Fibroblast of lung (primary cell): ENCODE data around the gene C3orf70. TPM values are rescaled to one million over a fixed set of nuclear protein-coding genes. Genes with fewer than 3 reads are reported as not detected.
A peak's percentile ranks its signal among the peaks of the same experiment; 100 is the strongest.

Experiments used
- DNase-seq, 2 donors: peaks; one replicate each; pipeline versions ENCODE4 v3.0.0 to v3.0.0-alpha.2; 2010; ENCODE audit warnings: low read depth in 2 of 2
- H2AFZ ChIP-seq: 2 replicates; pipeline ENCODE4 v1.5.1; 2012; ENCODE audit warnings: low read length, control low read depth, inconsistent platforms
- H3K27ac ChIP-seq: 2 replicates; pipeline ENCODE4 v1.5.1; 2011; ENCODE audit warnings: low read length, control low read depth; ENCODE audit not compliant: insufficient read depth
- H3K27me3 ChIP-seq: 2 replicates; pipeline ENCODE4 v1.5.1; 2011; ENCODE audit warnings: mild to moderate bottlenecking, low read length; ENCODE audit not compliant: control insufficient read depth, insufficient read depth
- H3K36me3 ChIP-seq: 2 replicates; pipeline ENCODE4 v1.5.1; 2011; ENCODE audit warnings: low read length; ENCODE audit not compliant: control insufficient read depth, insufficient read depth
- H3K4me1 ChIP-seq: 2 replicates; pipeline ENCODE4 v1.5.1; 2011; ENCODE audit warnings: low read length; ENCODE audit not compliant: control insufficient read depth, insufficient read depth; ENCODE audit errors: extremely low read depth
- H3K4me2 ChIP-seq: 2 replicates; pipeline ENCODE4 v1.5.1; 2011; ENCODE audit warnings: low read length, control low read depth; ENCODE audit not compliant: insufficient read depth; ENCODE audit errors: extremely low read depth
- H3K4me3 ChIP-seq, 4 experiments: fragments of 200-600 bp in 1 of 4; sonication (generic) in 1 of 4; replicated peaks in 1 of 4; 2 replicates each; pipeline ENCODE4 v1.5.1; 2011 to 2016; ENCODE audit warnings: low read length in 4 of 4, low read depth in 3 of 4, mild to moderate bottlenecking in 3 of 4, control low read depth in 2 of 4, inconsistent platforms in 1 of 4, mixed read lengths in 1 of 4; ENCODE audit not compliant: insufficient read depth in 1 of 4; ENCODE audit errors: control extremely low read depth in 1 of 4
- H3K79me2 ChIP-seq: 2 replicates; pipeline ENCODE4 v1.5.1; 2012; ENCODE audit warnings: mild to moderate bottlenecking, low read length, inconsistent platforms; ENCODE audit not compliant: control insufficient read depth, insufficient read depth
- H3K9ac ChIP-seq: 2 replicates; pipeline ENCODE4 v1.5.1; 2011; ENCODE audit warnings: mild to moderate bottlenecking, low read length, control low read depth; ENCODE audit not compliant: insufficient read depth
- H3K9me3 ChIP-seq: 2 replicates; pipeline ENCODE4 v1.5.1; 2012; ENCODE audit warnings: low read depth, low read length; ENCODE audit not compliant: control insufficient read depth, insufficient read depth
- H4K20me1 ChIP-seq: 2 replicates; pipeline ENCODE4 v1.5.1; 2011; ENCODE audit warnings: low read length; ENCODE audit not compliant: control insufficient read depth, insufficient read depth; ENCODE audit errors: extremely low read depth
- EZH2 ChIP-seq: IDR thresholded peaks from 2 replicates; pipeline ENCODE4 v1.5.1; 2012; ENCODE audit warnings: low read length, control low read depth, mild to moderate bottlenecking; ENCODE audit errors: missing control alignments
- polyA plus RNA-seq, 2 donors: library from polyadenylated mRNA; depleted of rRNA in 1 of 2; stranded (reverse) in 1 of 2; unstranded in 1 of 2; fragments of >200 nt; gene quantifications; 2 replicates each; pipeline ENCODE4 v1.2.1, GENCODE V29; 2011 to 2012; ENCODE audit warnings: missing spikeins in 1 of 2
- total RNA-seq: library from RNA; depleted of rRNA; stranded (reverse); fragments of >200 nt; gene quantifications from 2 replicates; pipeline ENCODE4 v1.2.1, GENCODE V29; 2014
- TF ChIP-seq, protein P1 (sequence below), 2 donors: IDR thresholded peaks in 1 of 2; conservative IDR thresholded peaks in 1 of 2; 1 replicate in 1 of 2; 2 replicates in 1 of 2; pipeline ENCODE4 v1.5.1; 2011 to 2012; ENCODE audit warnings: low read length in 2 of 2, control low read depth in 1 of 2, inconsistent platforms in 1 of 2, low read depth in 1 of 2, mild to moderate bottlenecking in 1 of 2

C3orf70 gene
- total and polyA plus RNA-seq, 2 donors (not counting 1 experiment from before 2014, with no cell fraction given), result 0.33 to 4.7 TPM

DNA sequence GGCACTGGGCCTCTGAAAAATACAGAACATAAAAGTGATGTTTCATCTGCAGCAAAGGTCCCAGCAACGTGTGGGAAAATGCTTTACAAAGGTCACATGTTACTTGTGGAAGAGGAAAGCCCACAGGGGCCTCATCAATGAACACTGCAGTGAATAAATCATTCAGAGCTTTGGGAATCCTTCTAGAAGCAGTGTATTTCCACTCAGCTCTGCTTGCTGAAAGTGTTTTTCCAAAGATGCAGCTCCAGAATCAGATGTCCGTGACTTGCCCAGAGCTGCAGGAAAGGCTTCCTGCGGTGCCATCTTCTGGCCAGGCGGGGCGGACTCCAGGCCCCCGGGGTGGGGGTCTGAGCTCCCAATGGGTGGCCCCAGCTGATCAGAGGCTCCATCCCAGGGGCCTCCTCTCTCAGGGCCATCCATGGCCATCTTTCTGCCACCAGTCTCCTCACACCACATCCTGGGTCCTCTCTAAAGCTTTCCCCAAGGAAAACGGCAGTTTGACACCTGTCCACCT, 81.5 kb downstream of the C3orf70 start:
- Histone ChIP-seq H3K27me3 (no peaks in the 10 kb centered on the region), H3K4me3 (no peak overlapping the region), H3K4me2 (no peak overlapping the region), H2AFZ (no peak overlapping the region), H3K4me1 (no peaks in the 10 kb centered on the region), H4K20me1 (no peaks in the 10 kb centered on the region), H3K9ac (no peak overlapping the region), H3K9me3 (no peaks in the 10 kb centered on the region), H3K36me3 (no peaks in the 10 kb centered on the region), H3K79me2 (no peaks in the 10 kb centered on the region), H3K27ac (no peak overlapping the region)
- DNase-seq, result no peak
- TF ChIP-seq EZH2, result no peak
- TF ChIP-seq, protein P1, sequence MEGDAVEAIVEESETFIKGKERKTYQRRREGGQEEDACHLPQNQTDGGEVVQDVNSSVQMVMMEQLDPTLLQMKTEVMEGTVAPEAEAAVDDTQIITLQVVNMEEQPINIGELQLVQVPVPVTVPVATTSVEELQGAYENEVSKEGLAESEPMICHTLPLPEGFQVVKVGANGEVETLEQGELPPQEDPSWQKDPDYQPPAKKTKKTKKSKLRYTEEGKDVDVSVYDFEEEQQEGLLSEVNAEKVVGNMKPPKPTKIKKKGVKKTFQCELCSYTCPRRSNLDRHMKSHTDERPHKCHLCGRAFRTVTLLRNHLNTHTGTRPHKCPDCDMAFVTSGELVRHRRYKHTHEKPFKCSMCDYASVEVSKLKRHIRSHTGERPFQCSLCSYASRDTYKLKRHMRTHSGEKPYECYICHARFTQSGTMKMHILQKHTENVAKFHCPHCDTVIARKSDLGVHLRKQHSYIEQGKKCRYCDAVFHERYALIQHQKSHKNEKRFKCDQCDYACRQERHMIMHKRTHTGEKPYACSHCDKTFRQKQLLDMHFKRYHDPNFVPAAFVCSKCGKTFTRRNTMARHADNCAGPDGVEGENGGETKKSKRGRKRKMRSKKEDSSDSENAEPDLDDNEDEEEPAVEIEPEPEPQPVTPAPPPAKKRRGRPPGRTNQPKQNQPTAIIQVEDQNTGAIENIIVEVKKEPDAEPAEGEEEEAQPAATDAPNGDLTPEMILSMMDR (conservative IDR thresholded peaks at IDR 0.05 in 1 of 2, IDR thresholded peaks at IDR 0.05 in 1 of 2; ENCODE audit: low read depth in 1 of 2, low read length in 2 of 2), result no peak

DNA sequence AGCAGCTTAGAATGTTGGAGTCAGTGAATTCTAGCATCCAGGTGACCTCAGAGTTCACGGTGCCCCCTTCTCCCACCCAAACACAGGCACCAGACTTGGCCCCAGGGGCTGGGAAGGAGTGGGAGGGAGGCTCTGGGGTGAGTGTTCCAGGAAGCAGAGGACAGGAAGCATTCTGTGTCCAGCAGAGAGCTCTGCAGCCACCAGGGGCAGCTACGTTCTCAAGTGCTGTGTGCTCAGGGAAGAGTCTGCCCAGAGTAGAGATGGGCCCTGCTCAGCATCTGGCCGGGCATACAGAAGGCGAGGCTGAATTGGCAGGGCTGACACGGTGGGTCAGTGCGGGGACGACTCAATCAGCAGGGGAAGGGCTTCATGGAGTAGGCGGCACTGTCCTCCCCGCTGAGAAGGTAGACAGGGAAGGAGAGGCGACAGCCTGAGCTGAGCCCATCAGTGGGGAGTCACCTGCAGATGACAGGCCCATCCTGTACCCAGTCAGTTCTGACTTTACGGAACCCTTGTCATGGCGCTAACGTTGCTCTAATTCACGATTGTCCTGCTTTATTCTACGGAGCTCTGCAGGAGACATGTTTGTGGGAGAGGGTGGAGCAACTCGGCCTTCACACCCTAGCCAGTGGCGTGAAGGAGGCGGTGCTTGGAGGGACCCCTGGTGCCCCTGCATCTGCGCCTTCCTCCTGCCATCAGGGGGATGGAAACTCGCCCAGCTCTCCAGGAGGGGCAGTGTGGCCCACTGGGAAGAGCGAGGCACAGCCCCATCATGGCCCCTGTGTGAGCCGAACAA, 82.2 kb downstream of the C3orf70 start:
- no peaks in the 10 kb centered on the region for H4K20me1 ChIP-seq
- no peak overlapping the region for H3K9ac ChIP-seq
- H3K4me3 ChIP-seq, result no peak overlapping the region
- no peaks in the 10 kb centered on the region for H3K27me3 ChIP-seq
- no peaks in the 10 kb centered on the region for H3K79me2 ChIP-seq
- TF ChIP-seq EZH2, result no peak
- TF ChIP-seq, protein P1 (conservative IDR thresholded peaks at IDR 0.05 in 1 of 2, IDR thresholded peaks at IDR 0.05 in 1 of 2; ENCODE audit: low read depth in 1 of 2, low read length in 2 of 2), result peak; percentile 21 to 43
- H3K36me3 ChIP-seq, result no peaks in the 10 kb centered on the region
- peak; percentile 6 to 9 for DNase-seq
- no peak overlapping the region for H2AFZ ChIP-seq
- H3K27ac ChIP-seq, result no peak overlapping the region
- H3K4me2 ChIP-seq, result no peak overlapping the region
- H3K9me3 ChIP-seq, result no peaks in the 10 kb centered on the region
- H3K4me1 ChIP-seq, result no peaks in the 10 kb centered on the region

DNA sequence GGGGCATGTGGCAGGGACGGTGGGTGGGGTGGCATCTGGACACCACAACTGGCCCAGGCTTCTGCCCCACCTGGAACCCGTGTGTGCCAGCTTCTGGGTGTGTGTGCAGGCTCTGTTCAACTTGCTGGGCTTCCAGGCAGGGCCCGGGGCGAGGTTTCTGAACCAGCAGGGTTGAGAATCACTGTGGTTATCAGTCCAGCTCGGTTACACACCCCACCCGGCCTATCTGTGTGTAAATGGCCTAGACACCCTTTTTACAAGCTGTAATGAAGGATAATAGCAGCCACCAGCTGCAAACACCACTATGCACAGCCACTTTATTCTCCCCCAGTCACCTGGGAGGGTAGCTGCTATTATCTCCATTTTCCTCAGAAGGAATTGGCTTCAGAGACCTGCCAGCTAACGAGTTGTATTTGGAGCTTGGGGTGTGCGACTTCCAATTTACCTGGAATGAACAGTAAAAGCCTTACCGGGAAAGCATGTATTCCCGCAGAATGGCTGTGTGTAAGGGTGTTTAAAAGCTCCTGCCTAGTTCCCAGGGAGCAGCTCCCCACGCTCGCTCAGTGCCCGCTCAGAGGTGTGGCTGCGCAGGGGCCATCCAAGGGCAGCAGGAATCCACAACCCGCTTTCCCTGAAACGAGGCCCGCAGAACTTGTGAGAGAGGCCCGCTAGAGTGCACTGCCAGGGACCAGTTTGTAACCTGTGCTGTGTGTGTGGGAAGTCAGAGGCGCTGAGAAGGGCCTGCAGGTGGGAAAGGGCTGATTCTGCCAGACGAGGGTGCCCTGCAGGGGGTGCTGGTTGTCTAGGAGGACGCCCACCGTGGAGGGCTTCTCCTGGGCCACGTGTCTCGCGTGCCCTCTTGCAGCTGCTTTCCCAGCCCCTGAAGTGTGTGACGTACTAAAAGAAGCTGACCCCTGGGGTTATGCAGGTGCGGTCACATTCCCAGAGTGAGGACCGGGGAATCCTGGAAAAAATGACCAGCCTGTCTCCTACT, 83.5 kb downstream of the C3orf70 start:
- no peak for TF ChIP-seq EZH2
- TF ChIP-seq, protein P1 (conservative IDR thresholded peaks at IDR 0.05 in 1 of 2, IDR thresholded peaks at IDR 0.05 in 1 of 2; ENCODE audit: low read depth in 1 of 2, low read length in 2 of 2), result no peak
- no peak overlapping the region for H3K4me2 ChIP-seq
- no peaks in the 10 kb centered on the region for H3K9me3 ChIP-seq
- no peak for DNase-seq
- no peaks in the 10 kb centered on the region for H3K27me3 ChIP-seq
- no peaks in the 10 kb centered on the region for H3K79me2 ChIP-seq
- no peaks in the 10 kb centered on the region for H4K20me1 ChIP-seq
- no peak overlapping the region for H2AFZ ChIP-seq
- H3K36me3 ChIP-seq, result no peaks in the 10 kb centered on the region
- no peak overlapping the region for H3K4me3 ChIP-seq
- H3K4me1 ChIP-seq, result no peaks in the 10 kb centered on the region
- H3K27ac ChIP-seq, result no peak overlapping the region
- no peak overlapping the region for H3K9ac ChIP-seq
